ENCODE results near the gene QSOX1.
"Not testable (repeated sequence)": the region's sequence is repeated elsewhere in the genome, so short reads cannot be mapped to it uniquely, and the experiment has no call there.

The QSOX1 gene

GRCh38 chr1:180188684-180189175 is 34.1 kb downstream of the QSOX1 start:
- DNase-seq (ENCODE audit: low spot score), result no peak

GRCh38 chr1:180190091-180190490 is 35.4 kb downstream of the QSOX1 start:
- no peak for DNase-seq (ENCODE audit: low spot score)

GRCh38 chr1:180192172-180192571 is 37.5 kb downstream of the QSOX1 start:
- DNase-seq (ENCODE audit: low spot score), result no peak

- DNase-seq (ENCODE audit: low spot score), result no peak
These were observed 38.7 kb downstream of the QSOX1 start for GRCh38 chr1:180193141-180194047.

GRCh38 chr1:180194048-180194425 is 39.4 kb downstream of the QSOX1 start:
- DNase-seq (ENCODE audit: low spot score), result no peak

GRCh38 chr1:180194546-180195207 is 40.0 kb downstream of the QSOX1 start:
- DNase-seq (ENCODE audit: low spot score), result no peak

- no peak for DNase-seq (ENCODE audit: low spot score)
These were observed 40.7 kb downstream of the QSOX1 start for GRCh38 chr1:180195401-180195800.

- no peak for DNase-seq (ENCODE audit: low spot score)
These were observed 41.2 kb downstream of the QSOX1 start for GRCh38 chr1:180195916-180196315.

GRCh38 chr1:180196436-180197003 is 41.9 kb downstream of the QSOX1 start:
- DNase-seq (ENCODE audit: low spot score), result no peak

GRCh38 chr1:180197231-180197630 is 42.6 kb downstream of the QSOX1 start:
- no peak for DNase-seq (ENCODE audit: low spot score)

- DNase-seq (ENCODE audit: low spot score), result no peak
These were observed 43.5 kb downstream of the QSOX1 start for GRCh38 chr1:180198196-180198595.

GRCh38 chr1:180198611-180199010 is 43.9 kb downstream of the QSOX1 start:
- no peak for DNase-seq (ENCODE audit: low spot score)

- DNase-seq (ENCODE audit: low spot score), result no peak
These were observed 44.3 kb downstream of the QSOX1 start for GRCh38 chr1:180199018-180199417.

GRCh38 chr1:180201451-180202200 is 47.0 kb downstream of the QSOX1 start:
- DNase-seq (ENCODE audit: low spot score), result no peak

GRCh38 chr1:180202588-180202987 is 47.9 kb downstream of the QSOX1 start:
- not testable (repeated sequence) for DNase-seq (ENCODE audit: low spot score)

- DNase-seq (ENCODE audit: low spot score), result no peak
These were observed 49.6 kb downstream of the QSOX1 start for GRCh38 chr1:180204231-180204630.

GRCh38 chr1:180206581-180206980 is 51.9 kb downstream of the QSOX1 start:
- DNase-seq (ENCODE audit: low spot score), result no peak

GRCh38 chr1:180208264-180208663 is 53.6 kb downstream of the QSOX1 start:
- no peak for DNase-seq (ENCODE audit: low spot score)

- DNase-seq (ENCODE audit: low spot score), result no peak
These were observed 55.4 kb downstream of the QSOX1 start for GRCh38 chr1:180210008-180210620.

- no peak for DNase-seq (ENCODE audit: low spot score)
These were observed 56.6 kb downstream of the QSOX1 start for GRCh38 chr1:180211156-180211859.

GRCh38 chr1:180211860-180212229 is 57.2 kb downstream of the QSOX1 start:
- DNase-seq (ENCODE audit: low spot score), result no peak

All from activated CD4-positive, alpha-beta T cell treated with anti-CD3 and anti-CD28 coated beads, Interleukin-2, Interleukin-4, amounts not matched to agents 100 ng/mL and 50 ng/mL, durations not matched to agents 16 hours and 8 hours (primary cell).